ENCODE data around the gene STMP1.
A peak's percentile ranks its signal among the peaks of the same experiment; 100 is the strongest.

Gene STMP1

DNA sequence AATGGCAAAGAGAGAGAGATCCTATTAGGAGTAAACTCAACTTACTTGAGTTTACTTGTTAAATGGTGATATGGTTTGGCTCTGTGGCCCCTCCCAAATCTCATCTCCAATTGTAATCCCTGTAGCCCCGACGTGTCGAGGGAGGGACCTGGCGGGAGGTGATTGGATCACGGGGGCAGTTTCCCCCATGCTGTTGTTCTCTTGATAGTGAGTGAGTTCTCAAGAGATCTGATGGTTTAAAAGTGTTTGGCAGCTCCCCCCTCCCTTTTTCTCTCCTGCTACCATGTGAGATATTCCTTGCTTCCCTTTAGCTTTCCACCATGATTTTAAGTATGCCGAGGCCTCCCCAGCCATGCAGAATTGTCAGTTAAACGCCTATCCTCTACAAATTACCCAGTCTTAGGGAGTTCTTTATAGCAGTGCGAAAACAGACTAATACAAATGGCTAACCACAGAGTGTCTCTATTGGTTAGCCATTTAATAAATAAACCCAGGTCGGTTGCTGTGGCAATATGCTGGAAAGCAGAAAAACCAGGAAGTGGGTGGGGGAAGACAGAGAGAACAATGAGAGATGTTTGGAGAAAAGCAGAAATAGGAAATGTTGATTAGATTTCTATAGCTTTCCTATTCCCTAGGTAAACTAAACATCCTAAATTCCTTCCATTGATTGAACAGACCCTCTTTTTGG lies 3.0 kb upstream of the STMP1 start:
- no peak overlapping the region for H3K18ac ChIP-seq (ENCODE audit: low read length)
- no peak overlapping the region for H3K4me2 ChIP-seq (ENCODE audit: insufficient read depth, low read length, poor library complexity, severe bottlenecking)
- no peak overlapping the region for H2BK15ac ChIP-seq (ENCODE audit: low read length)
- no peak overlapping the region for H3K14ac ChIP-seq (ENCODE audit: low read length)
- H4K8ac ChIP-seq (ENCODE audit: low read depth, low read length), result no peak overlapping the region
- no peak overlapping the region for H2BK120ac ChIP-seq (ENCODE audit: low read depth, low read length)
- H3K4me3 ChIP-seq (ENCODE audit: low read length in 2 of 2), result no peak overlapping the region
- no peak overlapping the region for H2BK12ac ChIP-seq (ENCODE audit: low read length)
- peaks cover 5% of the 10 kb centered on the region for H3K79me1 ChIP-seq (ENCODE audit: low read depth, low read length)
- no peak overlapping the region for H2BK5ac ChIP-seq (ENCODE audit: low read length)
- no peak overlapping the region for H3K9ac ChIP-seq (ENCODE audit: low read depth, low read length, poor library complexity)
- DNase-seq (ENCODE audit: low spot score), result no peak
- H4K91ac ChIP-seq (ENCODE audit: low read depth, low read length, poor library complexity), result no peak overlapping the region
- no peak overlapping the region for H3K23ac ChIP-seq (ENCODE audit: low read depth, low read length, poor library complexity)
- H3K4me1 ChIP-seq (ENCODE audit: control insufficient read depth in 2 of 2, insufficient read depth in 1 of 2, low read depth in 1 of 2, low read length in 2 of 2), result peaks cover 4 to 6% of the 10 kb centered on the region in 2 donors
- no peak overlapping the region for H2AK5ac ChIP-seq (ENCODE audit: low read depth, low read length)
- no peaks in the 10 kb centered on the region for H3K27me3 ChIP-seq (ENCODE audit: control insufficient read depth in 3 of 3, insufficient read depth in 3 of 3, low read depth in 1 of 3, low read length in 3 of 3)
- H3K4ac ChIP-seq (ENCODE audit: low read length), result no peak overlapping the region
- peak overlapping the region; percentile 79 for H2AFZ ChIP-seq (ENCODE audit: low read length)
- no peak overlapping the region for H3K27ac ChIP-seq (replicated peaks; ENCODE audit: low read length)
- H3K36me3 ChIP-seq (replicated peaks in 1 of 2; ENCODE audit: control insufficient read depth in 2 of 2, insufficient read depth in 2 of 2, low read length in 2 of 2), result peaks cover 0 to 5% of the 10 kb centered on the region in 2 donors
- H3K9me3 ChIP-seq (replicated peaks in 1 of 2; ENCODE audit: control insufficient read depth in 2 of 2, insufficient read depth in 1 of 2, low read depth in 1 of 2, low read length in 2 of 2), result no peaks in the 10 kb centered on the region
- no CpG with 5 or more reads among the region's 9 CpGs for whole genome bisulfite sequencing, 2 donors (ENCODE audit: extremely low coverage in 2 of 2, insufficient read length in 2 of 2, insufficient replicate concordance in 1 of 2)

GRCh38 chr7:135661311-135662122 lies 797 bp upstream of the STMP1 start:
- Histone ChIP-seq H3K36me3 (replicated peaks in 1 of 2; ENCODE audit: control insufficient read depth in 2 of 2, insufficient read depth in 2 of 2, low read length in 2 of 2) (peaks cover 0 to 26% of the 10 kb centered on the region in 2 donors), H3K4me1 (ENCODE audit: control insufficient read depth in 2 of 2, insufficient read depth in 1 of 2, low read depth in 1 of 2, low read length in 2 of 2) (peaks cover 4 to 6% of the 10 kb centered on the region in 2 donors), H3K23ac (ENCODE audit: low read depth, low read length, poor library complexity) (no peak overlapping the region), H3K9ac (ENCODE audit: low read depth, low read length, poor library complexity) (peak overlapping the region; percentile 32), H2BK5ac (ENCODE audit: low read length) (no peak overlapping the region), H3K18ac (ENCODE audit: low read length) (peak overlapping the region; percentile 84), H3K4me2 (ENCODE audit: insufficient read depth, low read length, poor library complexity, severe bottlenecking) (peak overlapping the region; percentile 81), H4K91ac (ENCODE audit: low read depth, low read length, poor library complexity) (no peak overlapping the region), H4K8ac (ENCODE audit: low read depth, low read length) (peak overlapping the region; percentile 95), H2AFZ (ENCODE audit: low read length) (peak overlapping the region; percentile 92), H2BK12ac (ENCODE audit: low read length) (no peak overlapping the region), H3K4me3 (ENCODE audit: low read length in 2 of 2) (peak overlapping the region; percentile 59 to 98), H3K9me3 (replicated peaks in 1 of 2; ENCODE audit: control insufficient read depth in 2 of 2, insufficient read depth in 1 of 2, low read depth in 1 of 2, low read length in 2 of 2) (no peaks in the 10 kb centered on the region), H2AK5ac (ENCODE audit: low read depth, low read length) (peak overlapping the region; percentile 72), H3K4ac (ENCODE audit: low read length) (no peak overlapping the region), H2BK15ac (ENCODE audit: low read length) (no peak overlapping the region), H3K79me1 (ENCODE audit: low read depth, low read length) (peaks cover 5% of the 10 kb centered on the region), H2BK120ac (ENCODE audit: low read depth, low read length) (no peak overlapping the region), H3K14ac (ENCODE audit: low read length) (no peak overlapping the region), H3K27me3 (ENCODE audit: control insufficient read depth in 3 of 3, insufficient read depth in 3 of 3, low read depth in 1 of 3, low read length in 3 of 3) (no peaks in the 10 kb centered on the region), H3K27ac (replicated peaks; ENCODE audit: low read length) (peak overlapping the region; percentile 33)
- DNase-seq (ENCODE audit: low spot score), result no peak
- WGBS, 2 donors (ENCODE audit: extremely low coverage in 2 of 2, insufficient read length in 2 of 2, insufficient replicate concordance in 1 of 2), result 100% methylated on average over 1 of the region's 14 CpGs; no CpG with 5 or more reads in 1 of the 2 donors

DNA sequence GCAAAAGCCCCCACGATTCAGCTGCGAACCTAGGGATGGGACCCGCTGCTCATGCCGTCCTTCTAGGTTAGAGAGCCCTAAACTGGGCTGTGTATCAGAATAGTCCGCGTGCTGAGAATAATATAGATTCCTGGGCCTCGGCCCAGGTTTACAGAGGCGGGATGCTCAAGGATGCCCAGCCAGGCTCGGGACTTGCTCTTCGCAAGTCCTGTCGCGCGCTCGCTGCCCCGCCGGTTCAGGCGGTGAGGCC lies 266 bp upstream of the STMP1 start:
- H4K91ac ChIP-seq (ENCODE audit: low read depth, low read length, poor library complexity), result no peak overlapping the region
- H3K27me3 ChIP-seq (ENCODE audit: control insufficient read depth in 3 of 3, insufficient read depth in 3 of 3, low read depth in 1 of 3, low read length in 3 of 3), result no peaks in the 10 kb centered on the region
- peak overlapping the region; percentile 84 for H3K18ac ChIP-seq (ENCODE audit: low read length)
- H3K14ac ChIP-seq (ENCODE audit: low read length), result no peak overlapping the region
- H3K9me3 ChIP-seq (replicated peaks in 1 of 2; ENCODE audit: control insufficient read depth in 2 of 2, insufficient read depth in 1 of 2, low read depth in 1 of 2, low read length in 2 of 2), result no peaks in the 10 kb centered on the region
- H3K9ac ChIP-seq (ENCODE audit: low read depth, low read length, poor library complexity), result peak overlapping the region; percentile 32
- peak overlapping the region; percentile 72 for H2AK5ac ChIP-seq (ENCODE audit: low read depth, low read length)
- H2BK120ac ChIP-seq (ENCODE audit: low read depth, low read length), result no peak overlapping the region
- H3K23ac ChIP-seq (ENCODE audit: low read depth, low read length, poor library complexity), result peak overlapping the region; percentile 99
- peaks cover 0 to 30% of the 10 kb centered on the region in 2 donors for H3K36me3 ChIP-seq (replicated peaks in 1 of 2; ENCODE audit: control insufficient read depth in 2 of 2, insufficient read depth in 2 of 2, low read length in 2 of 2)
- H2AFZ ChIP-seq (ENCODE audit: low read length), result peak overlapping the region; percentile 92
- H3K4ac ChIP-seq (ENCODE audit: low read length), result no peak overlapping the region
- peak overlapping the region; percentile 95 for H4K8ac ChIP-seq (ENCODE audit: low read depth, low read length)
- H2BK5ac ChIP-seq (ENCODE audit: low read length), result no peak overlapping the region
- WGBS, 2 donors (ENCODE audit: extremely low coverage in 2 of 2, insufficient read length in 2 of 2, insufficient replicate concordance in 1 of 2), result no CpG with 5 or more reads among the region's 17 CpGs
- no peak overlapping the region for H2BK15ac ChIP-seq (ENCODE audit: low read length)
- H2BK12ac ChIP-seq (ENCODE audit: low read length), result no peak overlapping the region
- DNase-seq (ENCODE audit: low spot score), result no peak
- H3K27ac ChIP-seq (replicated peaks; ENCODE audit: low read length), result peak overlapping the region; percentile 33
- peaks cover 4 to 6% of the 10 kb centered on the region in 2 donors for H3K4me1 ChIP-seq (ENCODE audit: control insufficient read depth in 2 of 2, insufficient read depth in 1 of 2, low read depth in 1 of 2, low read length in 2 of 2)
- peaks cover 5% of the 10 kb centered on the region for H3K79me1 ChIP-seq (ENCODE audit: low read depth, low read length)
- H3K4me2 ChIP-seq (ENCODE audit: insufficient read depth, low read length, poor library complexity, severe bottlenecking), result peak overlapping the region; percentile 81
- peak overlapping the region; percentile 59 to 98 for H3K4me3 ChIP-seq (ENCODE audit: low read length in 2 of 2)

DNA sequence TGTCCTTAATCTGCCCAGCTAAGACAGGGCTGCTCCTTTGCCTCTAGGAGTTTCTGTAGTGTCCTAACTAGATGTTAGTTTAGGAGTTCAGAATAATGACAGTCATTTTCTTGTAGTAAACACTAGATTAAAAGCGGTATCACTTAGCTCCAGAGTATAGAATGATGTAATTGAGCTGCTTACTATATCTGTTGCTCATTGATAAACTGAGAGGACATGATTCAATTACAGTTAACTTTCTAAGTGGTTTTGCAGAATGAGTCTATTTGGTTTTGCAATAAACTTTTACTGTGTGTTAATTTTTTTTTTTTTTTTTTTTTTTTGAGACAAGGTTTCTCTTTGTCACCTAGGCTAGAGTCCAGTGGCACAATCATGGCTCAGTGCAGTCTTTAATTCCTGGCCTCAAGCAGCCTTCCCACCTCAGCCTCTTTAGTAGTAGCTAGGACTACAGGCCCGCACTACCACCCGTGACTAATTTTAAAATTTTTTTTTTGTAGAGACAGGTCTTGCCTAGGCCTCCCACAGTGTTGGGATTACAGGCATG lies 1.8 kb downstream of the STMP1 start:
- no peak overlapping the region for H2BK15ac ChIP-seq (ENCODE audit: low read length)
- no peak overlapping the region for H2BK12ac ChIP-seq (ENCODE audit: low read length)
- peak overlapping the region in 1 of 2 donors; percentile 98 for H3K4me3 ChIP-seq (ENCODE audit: low read length in 2 of 2)
- H3K27me3 ChIP-seq (ENCODE audit: control insufficient read depth in 3 of 3, insufficient read depth in 3 of 3, low read depth in 1 of 3, low read length in 3 of 3), result no peaks in the 10 kb centered on the region
- peaks cover 4 to 6% of the 10 kb centered on the region in 2 donors for H3K4me1 ChIP-seq (ENCODE audit: control insufficient read depth in 2 of 2, insufficient read depth in 1 of 2, low read depth in 1 of 2, low read length in 2 of 2)
- peaks cover 4 to 35% of the 10 kb centered on the region in 2 donors for H3K36me3 ChIP-seq (replicated peaks in 1 of 2; ENCODE audit: control insufficient read depth in 2 of 2, insufficient read depth in 2 of 2, low read length in 2 of 2)
- no peak overlapping the region for H3K23ac ChIP-seq (ENCODE audit: low read depth, low read length, poor library complexity)
- H3K4me2 ChIP-seq (ENCODE audit: insufficient read depth, low read length, poor library complexity, severe bottlenecking), result no peak overlapping the region
- H3K27ac ChIP-seq (replicated peaks; ENCODE audit: low read length), result no peak overlapping the region
- H2AFZ ChIP-seq (ENCODE audit: low read length), result no peak overlapping the region
- H2AK5ac ChIP-seq (ENCODE audit: low read depth, low read length), result no peak overlapping the region
- H2BK5ac ChIP-seq (ENCODE audit: low read length), result no peak overlapping the region
- no peak overlapping the region for H2BK120ac ChIP-seq (ENCODE audit: low read depth, low read length)
- H3K9ac ChIP-seq (ENCODE audit: low read depth, low read length, poor library complexity), result no peak overlapping the region
- peaks cover 10% of the 10 kb centered on the region for H3K79me1 ChIP-seq (ENCODE audit: low read depth, low read length)
- no peak overlapping the region for H3K14ac ChIP-seq (ENCODE audit: low read length)
- no peak overlapping the region for H4K91ac ChIP-seq (ENCODE audit: low read depth, low read length, poor library complexity)
- no peak overlapping the region for H3K4ac ChIP-seq (ENCODE audit: low read length)
- H3K9me3 ChIP-seq (replicated peaks in 1 of 2; ENCODE audit: control insufficient read depth in 2 of 2, insufficient read depth in 1 of 2, low read depth in 1 of 2, low read length in 2 of 2), result peaks cover 4 to 12% of the 10 kb centered on the region in 2 donors
- no CpG with 5 or more reads among the region's 3 CpGs for WGBS, 2 donors (ENCODE audit: extremely low coverage in 2 of 2, insufficient read length in 2 of 2, insufficient replicate concordance in 1 of 2)
- H4K8ac ChIP-seq (ENCODE audit: low read depth, low read length), result no peak overlapping the region
- DNase-seq (ENCODE audit: low spot score), result no peak
- no peak overlapping the region for H3K18ac ChIP-seq (ENCODE audit: low read length)

Data from neuronal stem cell (in vitro differentiated cells).